Measurements from ENCODE around the gene PTPN2.

DNA sequence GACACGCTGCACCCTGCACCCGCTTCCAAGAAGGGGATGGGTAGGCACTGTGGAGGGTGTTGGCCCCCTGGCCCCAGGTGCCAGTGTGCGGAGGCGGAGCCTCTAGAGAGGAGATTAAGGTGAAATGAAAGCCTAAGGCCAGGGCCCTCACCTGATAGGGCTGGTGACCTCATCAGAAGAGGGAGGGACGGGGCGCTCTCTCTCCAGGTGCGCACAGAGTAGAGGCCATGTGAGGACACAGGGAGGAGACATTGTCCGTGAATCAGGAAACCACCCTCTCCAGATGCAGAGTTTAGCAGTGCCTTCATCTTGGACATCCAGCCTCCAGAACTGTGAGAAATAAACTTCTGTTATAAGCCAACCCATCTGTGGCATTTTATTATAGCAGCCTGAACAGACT, 118.9 kb downstream of the PTPN2 start:
- TF ChIP-seq, protein P1, sequence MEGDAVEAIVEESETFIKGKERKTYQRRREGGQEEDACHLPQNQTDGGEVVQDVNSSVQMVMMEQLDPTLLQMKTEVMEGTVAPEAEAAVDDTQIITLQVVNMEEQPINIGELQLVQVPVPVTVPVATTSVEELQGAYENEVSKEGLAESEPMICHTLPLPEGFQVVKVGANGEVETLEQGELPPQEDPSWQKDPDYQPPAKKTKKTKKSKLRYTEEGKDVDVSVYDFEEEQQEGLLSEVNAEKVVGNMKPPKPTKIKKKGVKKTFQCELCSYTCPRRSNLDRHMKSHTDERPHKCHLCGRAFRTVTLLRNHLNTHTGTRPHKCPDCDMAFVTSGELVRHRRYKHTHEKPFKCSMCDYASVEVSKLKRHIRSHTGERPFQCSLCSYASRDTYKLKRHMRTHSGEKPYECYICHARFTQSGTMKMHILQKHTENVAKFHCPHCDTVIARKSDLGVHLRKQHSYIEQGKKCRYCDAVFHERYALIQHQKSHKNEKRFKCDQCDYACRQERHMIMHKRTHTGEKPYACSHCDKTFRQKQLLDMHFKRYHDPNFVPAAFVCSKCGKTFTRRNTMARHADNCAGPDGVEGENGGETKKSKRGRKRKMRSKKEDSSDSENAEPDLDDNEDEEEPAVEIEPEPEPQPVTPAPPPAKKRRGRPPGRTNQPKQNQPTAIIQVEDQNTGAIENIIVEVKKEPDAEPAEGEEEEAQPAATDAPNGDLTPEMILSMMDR (IDR thresholded peaks at IDR 0.05) = no peak
- no peak for TF ChIP-seq POLR2A (IDR thresholded peaks at IDR 0.05)
